Stimulated activated CD4-positive, alpha-beta T cell treated with anti-CD3 and anti-CD28 coated beads, Interleukin-1b, Interleukin-23, amount 100 ng/mL, for 24 hours (primary cell): ENCODE results near the gene KIR2DL4.
"Not testable (repeated sequence)": the region's sequence is repeated elsewhere in the genome, so short reads cannot be mapped to it uniquely, and the experiment has no call there.

Source experiments
- DNase-seq, 4 experiments: peaks; one replicate each; pipeline ENCODE4 v3.0.0-alpha.2; 2020; ENCODE audit warnings: low read depth in 4 of 4, low spot score in 1 of 4

KIR2DL4 gene

DNA sequence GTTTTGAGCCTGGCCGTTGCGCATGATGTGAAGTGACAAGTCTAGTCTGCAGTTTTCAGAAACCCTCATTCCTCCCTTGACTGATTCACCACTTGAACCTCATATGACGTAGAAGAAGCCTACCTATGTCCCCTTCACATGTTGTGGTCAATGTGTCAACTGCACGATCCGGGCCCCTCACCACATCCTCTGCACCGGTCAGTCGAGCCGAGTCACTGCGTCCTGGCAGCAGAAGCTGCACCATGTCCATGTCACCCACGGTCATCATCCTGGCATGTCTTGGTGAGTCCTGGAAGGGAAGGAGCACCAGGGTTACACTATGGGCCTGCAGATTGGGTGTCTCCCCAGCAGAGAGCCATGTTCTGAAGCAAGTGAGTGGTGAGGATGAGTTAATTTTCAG lies at the start of gene KIR2DL4:
KIR2DL4 (plus strand) TSS at position 201 of the 400 bp plus-strand sequence; CDS start at position 243, 42 bp downstream.
- no peak for DNase-seq

DNA sequence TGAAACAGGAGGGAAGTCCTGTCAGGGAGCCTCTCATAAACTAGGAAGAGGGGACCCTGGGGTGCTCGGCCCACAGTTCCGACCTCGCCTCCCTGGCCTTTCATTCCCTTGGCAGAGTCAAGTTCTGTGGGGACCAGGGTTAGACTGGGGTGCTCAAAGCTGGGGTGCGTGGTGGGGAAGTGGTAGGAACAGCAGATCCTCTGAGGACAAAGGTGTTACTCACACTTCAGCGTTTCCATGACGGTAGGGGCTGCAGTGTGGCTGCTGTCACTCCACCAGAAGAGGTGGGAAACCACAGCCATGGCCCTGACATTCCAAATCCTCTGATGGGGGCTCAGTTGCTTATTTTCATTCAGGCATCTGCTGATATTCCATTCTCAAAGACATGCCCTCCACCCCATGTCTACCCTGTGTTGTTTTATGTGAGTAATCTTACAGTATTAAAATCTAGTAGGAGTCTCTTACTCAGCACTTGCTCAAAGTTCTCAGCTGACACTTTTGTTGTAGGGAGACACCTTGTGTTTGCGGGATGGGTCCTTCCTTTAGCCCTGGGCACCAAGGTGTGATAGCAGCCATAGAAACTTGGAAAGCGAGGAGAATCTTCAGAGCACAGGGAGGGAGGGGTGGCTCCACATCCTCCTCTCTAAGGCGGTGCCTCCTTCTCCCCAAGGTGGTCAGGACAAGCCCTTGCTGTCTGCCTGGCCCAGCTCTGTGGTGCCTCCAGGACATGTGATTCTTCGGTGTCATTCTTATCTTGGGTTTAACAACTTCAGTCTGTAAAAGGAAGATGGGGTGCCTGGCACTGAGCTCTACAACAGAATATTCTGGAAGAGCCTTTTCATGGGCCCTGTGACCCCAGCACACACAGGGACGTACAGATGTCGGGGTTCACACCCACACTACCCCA lies 47.0 kb upstream of the KIR2DL4 start:
- not testable (repeated sequence) for DNase-seq

DNA sequence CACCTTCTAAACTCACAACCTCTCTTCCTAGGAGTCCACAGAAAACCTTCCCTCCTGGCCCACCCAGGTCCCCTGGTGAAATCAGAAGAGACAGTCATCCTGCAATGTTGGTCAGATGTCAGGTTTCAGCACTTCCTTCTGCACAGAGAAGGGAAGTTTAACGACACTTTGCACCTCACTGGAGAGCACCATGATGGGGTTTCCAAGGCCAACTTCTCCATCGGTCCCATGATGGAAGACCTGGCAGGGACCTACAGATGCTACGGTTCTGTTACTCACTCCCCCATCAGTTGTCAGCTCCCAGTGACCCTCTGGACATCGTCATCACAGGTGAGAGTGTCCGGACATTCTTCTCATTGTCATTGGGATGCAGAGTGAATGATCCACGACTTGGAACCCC lies 44.8 kb upstream of the KIR2DL4 start:
- not testable (repeated sequence) for DNase-seq

DNA sequence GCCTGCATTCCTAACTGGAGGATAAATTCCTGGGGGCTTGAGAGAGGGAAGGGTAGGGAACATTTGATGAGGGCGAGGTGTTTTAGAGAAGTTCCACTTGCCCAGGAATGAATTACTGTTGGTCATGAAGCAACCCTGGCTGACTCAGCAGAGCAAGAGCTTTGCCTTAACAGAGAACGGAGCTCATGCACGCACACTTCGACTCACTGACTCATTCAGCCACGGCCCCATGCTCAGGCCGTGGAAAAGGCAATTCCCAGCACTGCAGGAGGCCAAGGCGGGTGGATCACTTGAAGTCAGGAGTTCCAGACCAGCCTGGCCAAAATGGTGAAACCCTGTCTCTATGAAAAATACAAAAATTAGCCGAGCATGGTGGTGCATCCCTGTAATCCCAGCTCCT lies 39.2 kb upstream of the KIR2DL4 start:
- DNase-seq, result not testable (repeated sequence)

DNA sequence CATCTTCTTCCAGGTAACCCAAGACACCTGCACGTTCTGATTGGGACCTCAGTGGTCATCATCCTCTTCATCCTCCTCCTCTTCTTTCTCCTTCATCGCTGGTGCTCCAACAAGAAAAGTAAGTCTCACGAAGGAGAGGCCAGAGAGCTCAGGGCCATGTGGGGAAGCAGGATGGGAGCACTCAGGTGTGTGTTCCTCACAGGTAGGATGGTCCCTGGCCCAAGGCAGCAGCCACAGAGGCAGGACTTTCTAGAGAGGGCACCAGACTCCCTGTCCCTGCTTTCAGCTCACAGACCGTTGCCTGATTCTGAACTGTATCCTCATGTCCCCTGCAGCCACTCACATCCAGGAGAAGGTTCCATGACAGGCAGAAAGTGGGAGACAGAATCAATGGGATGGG lies 36.9 kb upstream of the KIR2DL4 start:
- not testable (repeated sequence) for DNase-seq

DNA sequence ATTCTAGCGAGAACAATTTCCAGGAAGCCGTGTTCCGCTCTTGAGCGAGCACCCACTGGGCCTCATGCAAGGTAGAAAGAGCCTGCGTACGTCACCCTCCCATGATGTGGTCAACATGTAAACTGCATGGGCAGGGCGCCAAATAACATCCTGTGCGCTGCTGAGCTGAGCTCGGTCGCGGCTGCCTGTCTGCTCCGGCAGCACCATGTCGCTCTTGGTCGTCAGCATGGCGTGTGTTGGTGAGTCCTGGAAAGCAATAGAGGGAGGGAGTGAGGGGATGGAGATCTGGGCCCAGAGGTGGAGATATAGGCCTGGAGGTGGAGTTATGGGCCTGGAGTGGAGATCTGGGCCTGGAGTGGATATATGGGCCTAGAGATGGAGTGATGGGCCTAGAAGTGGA lies 33.8 kb upstream of the KIR2DL4 start, which contains the start of gene KIR2DL1:
KIR2DL1 (plus strand) TSS at position 148 of the 400 bp plus-strand sequence; CDS start at position 206, 58 bp downstream.
- DNase-seq, result not testable (repeated sequence)

DNA sequence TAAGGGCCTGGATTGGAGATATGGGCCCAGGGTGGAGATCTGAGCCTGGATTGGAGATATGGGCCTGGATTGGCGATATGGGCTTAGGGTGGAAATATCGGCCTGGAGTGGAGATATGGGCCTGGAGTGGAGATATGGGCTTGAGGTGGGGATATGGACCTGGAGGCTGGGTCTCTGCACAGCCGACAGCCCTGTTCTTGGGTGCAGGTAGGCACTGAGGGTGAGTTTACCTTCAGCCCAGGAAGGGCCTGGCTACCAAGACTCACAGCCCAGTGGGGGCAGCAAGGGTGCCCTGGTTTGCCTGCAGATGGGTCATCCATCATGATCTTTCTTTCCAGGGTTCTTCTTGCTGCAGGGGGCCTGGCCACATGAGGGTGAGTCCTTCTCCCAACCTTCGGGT lies 32.9 kb upstream of the KIR2DL4 start:
- DNase-seq, result not testable (repeated sequence)

DNA sequence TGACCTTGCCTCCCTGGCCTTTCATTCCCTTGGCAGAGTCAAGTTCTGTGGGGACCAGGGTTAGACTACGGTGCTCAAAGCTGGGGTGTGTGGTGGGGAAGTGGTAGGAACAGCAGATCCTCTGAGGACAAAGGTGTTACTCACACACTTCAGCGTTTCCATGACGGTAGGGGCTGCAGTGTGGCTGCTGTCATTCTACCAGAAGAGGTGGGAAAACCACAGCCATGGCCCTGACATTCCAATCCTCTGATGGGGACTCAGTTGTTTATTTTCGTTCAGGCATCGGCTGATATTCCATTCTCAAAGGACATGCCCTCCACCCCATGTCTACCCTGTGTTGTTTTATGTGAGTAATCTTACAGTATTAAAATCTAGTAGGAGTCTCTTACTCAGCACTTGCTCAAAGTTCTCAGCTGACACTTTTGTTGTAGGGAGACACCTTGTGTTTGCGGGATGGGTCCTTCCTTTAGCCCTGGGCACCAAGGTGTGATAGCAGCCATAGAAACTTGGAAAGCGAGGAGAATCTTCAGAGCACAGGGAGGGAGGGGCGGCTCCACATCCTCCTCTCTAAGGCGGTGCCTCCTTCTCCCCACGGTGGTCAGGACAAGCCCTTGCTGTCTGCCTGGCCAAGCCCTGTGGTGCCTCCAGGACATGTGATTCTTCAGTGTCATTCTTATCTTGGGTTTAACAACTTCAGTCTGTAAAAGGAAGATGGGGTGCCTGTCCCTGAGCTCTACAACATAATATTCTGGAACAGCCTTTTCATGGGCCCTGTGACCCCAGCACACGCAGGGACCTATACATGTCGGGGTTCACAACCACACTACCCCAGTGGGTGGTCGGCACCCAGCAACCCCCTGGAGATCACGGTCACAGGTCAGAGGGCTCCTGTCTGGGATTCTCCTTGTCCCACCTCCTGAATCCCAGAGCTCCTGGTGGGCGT lies 32.1 kb upstream of the KIR2DL4 start:
- not testable (repeated sequence) for DNase-seq

DNA sequence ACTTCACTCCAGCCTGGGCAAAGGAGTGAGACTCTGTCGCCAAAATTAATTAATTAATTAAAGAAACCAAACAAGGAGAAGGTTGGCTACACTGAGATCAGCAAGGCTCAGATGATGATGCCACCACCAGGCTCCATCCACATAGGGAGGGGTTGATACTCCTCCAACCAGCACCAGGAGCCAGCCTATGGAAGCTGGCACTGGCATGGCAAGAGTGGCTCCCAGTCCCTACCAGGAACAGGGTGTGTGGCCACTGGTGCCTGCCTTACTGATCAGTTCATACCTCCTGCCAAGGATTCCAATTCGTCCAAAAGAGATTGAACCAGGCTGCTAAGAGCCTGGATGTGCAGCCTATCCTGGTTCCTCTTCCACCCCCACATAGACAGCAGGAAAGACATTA lies 30.7 kb upstream of the KIR2DL4 start:
- DNase-seq, result not testable (repeated sequence)

DNA sequence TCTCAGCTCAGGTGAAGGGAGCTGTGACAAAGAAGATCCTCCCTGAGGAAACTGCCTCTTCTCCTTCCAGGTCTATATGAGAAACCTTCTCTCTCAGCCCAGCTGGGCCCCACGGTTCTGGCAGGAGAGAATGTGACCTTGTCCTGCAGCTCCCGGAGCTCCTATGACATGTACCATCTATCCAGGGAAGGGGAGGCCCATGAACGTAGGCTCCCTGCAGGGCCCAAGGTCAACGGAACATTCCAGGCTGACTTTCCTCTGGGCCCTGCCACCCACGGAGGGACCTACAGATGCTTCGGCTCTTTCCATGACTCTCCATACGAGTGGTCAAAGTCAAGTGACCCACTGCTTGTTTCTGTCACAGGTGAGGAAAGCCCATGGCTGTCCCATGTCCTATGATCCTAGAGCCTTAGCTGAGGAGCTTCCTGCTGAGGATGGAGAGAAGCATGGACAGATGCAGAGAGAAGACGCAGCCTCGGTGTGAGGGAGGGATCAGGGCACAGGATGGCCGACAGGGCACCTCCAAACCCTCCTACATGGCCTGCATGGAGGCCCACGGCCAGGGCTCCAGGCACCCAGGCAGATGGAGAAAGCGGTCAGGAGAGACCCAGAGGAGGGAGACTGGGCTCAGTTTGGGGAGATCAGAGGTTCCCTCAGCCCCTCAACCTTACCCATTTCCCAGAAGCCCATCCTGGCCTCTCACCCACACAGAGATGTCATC lies 28.2 kb upstream of the KIR2DL4 start:
- DNase-seq, result not testable (repeated sequence)

DNA sequence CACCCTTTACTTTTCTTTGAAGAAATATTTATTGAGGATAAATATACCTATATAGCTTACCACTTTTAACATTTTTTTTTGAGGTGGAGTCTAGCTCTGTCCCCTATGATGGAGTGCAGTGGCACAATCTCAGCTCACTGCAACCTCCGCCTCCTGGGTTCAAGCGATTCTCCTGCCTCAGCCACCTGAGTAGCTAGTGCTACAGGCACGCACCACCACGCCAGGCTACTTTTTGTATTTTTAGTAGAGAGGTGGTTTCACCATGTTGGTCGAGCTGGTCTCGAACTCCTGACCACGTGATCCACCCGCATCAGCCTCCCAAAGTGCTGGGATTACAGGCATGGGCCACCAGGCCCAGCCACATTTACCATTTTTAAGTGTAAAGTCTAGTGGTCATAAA lies 27.6 kb upstream of the KIR2DL4 start:
- DNase-seq, result not testable (repeated sequence)

DNA sequence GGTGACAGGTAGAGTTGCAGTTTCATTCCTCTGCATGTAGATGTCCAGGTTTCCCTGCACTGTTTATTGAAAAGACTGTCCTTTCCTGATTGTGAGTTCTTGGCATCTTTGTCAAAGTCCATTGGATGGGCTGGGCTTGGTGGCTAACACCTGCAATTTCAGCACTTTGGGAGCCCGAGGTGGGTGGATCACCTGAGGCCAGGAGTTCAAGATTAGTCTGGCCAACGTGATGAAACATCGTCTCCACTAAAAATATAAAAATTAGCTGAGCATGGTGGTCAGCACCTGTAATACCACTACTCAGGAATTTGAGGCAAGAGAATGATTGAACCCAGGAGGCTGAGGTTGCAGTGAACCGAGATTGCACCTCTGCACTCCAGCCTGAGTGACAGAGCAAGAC lies 25.6 kb upstream of the KIR2DL4 start:
- not testable (repeated sequence) for DNase-seq

DNA sequence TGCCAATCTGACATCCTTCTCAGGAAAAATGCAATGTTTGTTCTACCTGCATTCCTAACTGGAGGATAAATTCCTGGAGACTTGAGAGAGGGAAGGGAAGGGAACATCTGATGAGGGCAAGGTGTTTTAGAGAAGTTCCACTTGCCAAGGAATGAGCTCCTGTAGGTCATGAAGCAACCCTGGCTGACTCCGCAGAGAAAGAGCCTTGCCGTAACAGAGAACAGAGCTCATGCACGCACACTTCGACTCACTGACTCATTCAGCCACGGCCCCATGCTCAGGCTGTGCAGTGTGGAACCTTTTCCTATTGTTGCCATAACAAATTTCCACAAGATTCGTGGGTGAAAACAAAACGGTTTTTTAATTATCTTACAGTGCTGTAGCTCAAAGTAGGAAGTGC lies 24.5 kb upstream of the KIR2DL4 start:
- DNase-seq, result not testable (repeated sequence)

DNA sequence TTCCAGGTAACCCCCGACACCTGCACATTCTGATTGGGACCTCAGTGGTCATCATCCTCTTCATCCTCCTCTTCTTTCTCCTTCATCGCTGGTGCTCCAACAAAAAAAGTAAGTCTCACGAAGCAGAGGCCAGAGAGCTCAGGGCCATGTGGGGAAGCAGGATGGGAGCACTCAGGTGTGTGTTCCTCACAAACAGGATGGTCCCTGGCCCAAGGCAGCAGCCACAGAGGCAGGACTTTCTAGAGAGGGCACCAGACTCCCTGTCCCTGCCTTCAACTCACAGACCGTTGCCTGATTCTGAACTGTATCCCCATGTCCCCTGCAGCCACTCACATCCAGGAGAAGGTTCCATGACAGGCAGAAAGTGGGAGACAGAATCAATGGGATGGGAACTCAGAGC lies 20.5 kb upstream of the KIR2DL4 start:
- not testable (repeated sequence) for DNase-seq

DNA sequence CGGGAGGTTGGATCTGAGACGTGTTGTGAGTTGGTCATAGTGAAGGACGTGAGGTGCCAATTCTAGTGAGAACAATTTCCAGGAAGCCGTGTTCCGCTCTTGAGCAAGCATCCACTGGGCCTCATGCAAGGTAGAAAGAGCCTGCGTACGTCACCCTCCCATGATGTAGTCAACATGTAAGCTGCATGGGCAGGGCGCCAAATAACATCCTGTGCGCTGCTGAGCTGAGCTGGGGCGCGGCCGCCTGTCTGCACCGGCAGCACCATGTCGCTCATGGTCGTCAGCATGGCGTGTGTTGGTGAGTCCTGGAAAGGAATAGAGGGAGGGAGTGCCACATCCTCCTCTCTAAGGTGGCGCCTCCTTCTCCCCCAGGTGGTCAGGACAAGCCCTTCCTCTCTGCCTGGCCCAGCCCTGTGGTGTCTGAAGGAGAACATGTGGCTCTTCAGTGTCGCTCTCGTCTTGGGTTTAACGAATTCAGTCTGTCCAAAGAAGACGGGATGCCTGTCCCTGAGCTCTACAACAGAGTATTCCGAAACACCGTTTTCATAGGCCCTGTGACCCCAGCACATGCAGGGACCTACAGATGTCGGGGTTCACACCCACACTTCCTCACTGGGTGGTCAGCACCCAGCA lies 17.2 kb upstream of the KIR2DL4 start:
- DNase-seq, result not testable (repeated sequence)

DNA sequence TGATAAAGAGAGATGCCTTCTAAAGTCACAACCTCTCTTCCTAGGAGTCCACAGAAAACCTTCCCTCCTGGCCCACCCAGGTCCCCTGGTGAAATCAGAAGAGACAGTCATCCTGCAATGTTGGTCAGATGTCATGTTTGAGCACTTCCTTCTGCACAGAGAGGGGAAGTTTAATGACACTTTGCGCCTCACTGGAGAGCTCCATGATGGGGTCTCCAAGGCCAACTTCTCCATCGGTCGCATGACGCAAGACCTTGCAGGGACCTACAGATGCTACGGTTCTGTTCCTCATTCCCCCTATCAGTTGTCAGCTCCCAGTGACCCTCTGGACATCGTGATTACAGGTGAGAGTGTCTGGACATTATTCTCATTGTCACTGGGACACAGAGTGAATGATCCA lies 15.3 kb upstream of the KIR2DL4 start:
- not testable (repeated sequence) for DNase-seq

DNA sequence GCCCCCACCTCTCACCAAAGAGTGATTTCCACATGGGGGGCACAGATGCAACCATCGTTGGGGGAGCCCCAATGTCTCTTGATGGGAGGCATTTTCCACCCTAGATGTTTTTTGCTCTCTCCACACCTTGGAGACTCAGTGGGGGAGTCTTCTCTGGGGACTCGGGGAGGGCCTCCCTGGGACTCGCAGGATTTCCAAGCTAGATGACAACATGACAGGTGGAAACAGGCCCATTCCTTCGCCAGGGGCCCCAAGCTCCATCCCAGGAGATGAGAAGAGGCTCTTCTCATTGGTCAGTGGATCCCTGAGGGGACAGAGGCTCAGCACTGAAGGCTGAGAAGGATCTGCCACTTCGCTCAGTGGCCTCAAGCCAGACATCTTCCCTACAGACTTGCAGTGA lies 12.7 kb upstream of the KIR2DL4 start:
- no peak for DNase-seq

DNA sequence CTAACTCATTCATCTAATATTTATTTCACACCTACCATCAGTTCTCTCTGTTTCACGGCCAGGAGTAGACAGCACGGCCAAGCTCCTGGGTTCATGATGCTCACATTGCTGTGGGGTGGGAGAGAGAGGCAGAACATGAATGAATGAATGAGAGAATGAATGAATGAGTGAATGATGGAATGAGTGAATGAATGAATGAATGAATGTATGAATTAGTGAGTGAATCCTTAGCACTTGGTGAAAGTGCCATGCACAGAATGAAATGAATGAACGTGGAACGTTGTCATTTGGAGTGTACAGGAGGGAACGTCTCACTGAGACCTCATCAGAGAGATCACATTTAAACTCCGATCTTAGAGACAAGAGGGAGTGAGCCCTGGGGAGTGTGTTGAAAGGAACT lies 11.9 kb upstream of the KIR2DL4 start:
- DNase-seq, result no peak

DNA sequence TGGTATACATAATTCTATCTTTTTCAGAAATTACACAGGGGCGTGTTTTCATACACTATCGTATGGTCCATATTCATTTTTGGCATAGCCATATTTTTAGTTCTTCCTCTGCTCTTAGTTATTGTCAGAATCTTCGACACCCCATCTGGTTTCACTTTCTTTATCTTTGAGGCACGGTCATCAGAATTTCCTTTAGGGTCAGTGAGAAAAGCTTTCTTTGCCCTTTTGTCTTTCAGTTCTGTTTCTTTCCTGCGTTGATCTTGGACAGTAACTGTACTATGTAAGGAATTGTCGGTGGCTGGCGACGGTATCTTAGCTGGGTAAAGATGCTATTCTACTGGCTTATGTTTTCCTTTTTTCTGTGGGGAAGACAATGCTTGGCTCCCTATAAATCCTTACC lies 10.6 kb upstream of the KIR2DL4 start:
- DNase-seq, result no peak

DNA sequence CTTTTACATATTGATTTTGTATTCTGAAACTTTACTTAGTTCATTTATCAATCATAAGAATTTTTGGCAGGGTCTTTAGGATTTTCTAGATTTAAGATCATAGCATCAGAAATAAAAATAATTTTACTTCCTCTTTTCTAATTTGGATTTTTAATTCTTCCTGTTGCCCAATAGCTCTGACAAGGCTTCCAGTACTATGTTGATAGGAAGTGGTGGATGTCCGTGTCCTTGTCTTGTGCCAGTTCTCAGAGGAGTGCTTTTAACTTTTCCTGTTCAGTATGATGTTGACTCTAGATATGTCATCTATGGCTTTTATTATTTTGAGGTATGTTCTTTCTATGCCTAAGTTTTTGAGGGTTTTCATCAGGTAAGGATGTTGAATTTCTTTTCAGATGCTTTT lies 7.7 kb upstream of the KIR2DL4 start:
- no peak for DNase-seq
